Right renal pelvis (tissue), 4 donors: Measurements from ENCODE around the gene REP15. TPM values are rescaled to one million over a fixed set of nuclear protein-coding genes. Genes with fewer than 3 reads are reported as not detected.
A peak's percentile ranks its signal among the peaks of the same experiment; 100 is the strongest.
"Not testable (repeated sequence)": the region's sequence is repeated elsewhere in the genome, so short reads cannot be mapped to it uniquely, and the experiment has no call there.

ENCODE experiments used
- DNase-seq, 4 donors: peaks; one replicate each; pipeline ENCODE4 v3.0.0-alpha.2; 2013; ENCODE audit warnings: low read depth in 4 of 4, low spot score in 3 of 4, missing footprints in 1 of 4
- polyA plus RNA-seq, 4 donors: library from polyadenylated mRNA; unstranded; fragments of 120-200 nt; gene quantifications; one replicate each; pipeline ENCODE4 v1.2.1, GENCODE V29; 2013; ENCODE audit not compliant: insufficient read length in 4 of 4

The REP15 gene
- 1 to 10 TPM; 1.7 to 4.3 (median 2.3) TPM for polyA plus RNA-seq

- no peak for DNase-seq
Measured at GRCh38 chr12:27696293-27696652, at the start of gene REP15. TSS of gene REP15 (plus strand) at chr12:27696447. CDS start at chr12:27696563, 116 bp downstream.

GRCh38 chr12:27650011-27650410 is 46.2 kb upstream of the REP15 start:
- no peak for DNase-seq

DNA sequence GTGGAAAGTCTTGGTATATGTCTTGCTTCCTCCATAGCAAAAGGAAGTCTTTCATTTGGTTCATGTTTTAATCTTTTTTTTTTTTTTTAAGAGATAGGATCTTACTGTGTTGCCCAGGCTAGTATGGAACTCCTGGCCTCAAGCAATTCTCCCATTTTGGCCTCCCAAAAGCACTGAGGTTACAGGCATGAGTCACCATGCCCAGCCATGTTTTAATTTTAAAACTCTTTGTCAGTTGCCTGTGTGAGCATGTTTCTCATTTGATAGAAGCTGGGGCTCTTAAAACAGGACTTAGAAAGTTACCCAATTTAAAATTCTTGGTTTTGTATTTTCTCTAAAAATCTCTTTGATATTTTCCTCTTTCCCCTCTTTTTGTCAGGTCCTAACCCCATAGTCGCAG is 45.0 kb upstream of the REP15 start:
- DNase-seq: no peak

- DNase-seq: peak; percentile 65 to 77 (median 70)
Measured at GRCh38 chr12:27652174-27652763, 44.0 kb upstream of the REP15 start.

- no peak for DNase-seq
Measured at GRCh38 chr12:27653661-27654060, 42.6 kb upstream of the REP15 start.

- not testable (repeated sequence) for DNase-seq
Measured at GRCh38 chr12:27655476-27655875, 40.8 kb upstream of the REP15 start.

DNA sequence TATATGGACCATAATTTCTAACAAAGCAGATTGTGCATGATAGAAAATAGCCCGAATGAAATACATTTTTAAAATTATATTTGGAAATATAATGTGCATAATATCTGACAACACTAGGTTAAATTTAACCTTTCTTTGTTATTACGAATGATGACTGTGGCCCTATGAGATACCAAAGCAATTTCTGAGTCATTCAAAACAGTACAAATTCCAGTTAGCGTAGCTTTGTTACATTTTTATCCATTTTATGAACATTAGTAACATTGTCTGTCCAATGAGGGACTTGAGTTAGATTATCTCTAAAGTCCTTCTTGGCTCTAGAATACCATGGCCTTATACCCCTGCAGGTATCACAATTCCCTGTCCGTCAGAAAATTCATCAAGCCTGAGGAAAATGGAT is 39.0 kb upstream of the REP15 start:
- no peak for DNase-seq

DNA sequence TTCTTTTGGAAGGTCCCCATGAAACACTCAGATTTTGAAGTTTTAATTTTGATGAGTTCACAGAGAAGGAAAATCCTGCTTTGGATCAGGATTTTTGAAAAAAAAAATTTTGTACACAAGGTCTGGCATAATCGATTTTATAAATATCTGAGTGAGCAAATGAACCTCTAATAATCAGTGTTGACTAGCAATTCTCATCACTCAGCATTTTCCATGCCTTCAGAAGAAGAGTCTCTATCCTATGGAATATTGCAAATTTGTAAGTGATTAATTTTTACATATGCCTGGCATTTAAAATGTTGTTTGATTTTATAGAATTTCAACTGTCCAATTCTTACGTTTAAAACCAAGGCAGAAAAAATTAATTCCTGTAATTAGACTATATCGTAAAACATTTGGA is 30.5 kb upstream of the REP15 start:
- no peak for DNase-seq

GRCh38 chr12:27666510-27666909 is 29.7 kb upstream of the REP15 start:
- DNase-seq: no peak

GRCh38 chr12:27667540-27667939 is 28.7 kb upstream of the REP15 start:
- DNase-seq: no peak

DNA sequence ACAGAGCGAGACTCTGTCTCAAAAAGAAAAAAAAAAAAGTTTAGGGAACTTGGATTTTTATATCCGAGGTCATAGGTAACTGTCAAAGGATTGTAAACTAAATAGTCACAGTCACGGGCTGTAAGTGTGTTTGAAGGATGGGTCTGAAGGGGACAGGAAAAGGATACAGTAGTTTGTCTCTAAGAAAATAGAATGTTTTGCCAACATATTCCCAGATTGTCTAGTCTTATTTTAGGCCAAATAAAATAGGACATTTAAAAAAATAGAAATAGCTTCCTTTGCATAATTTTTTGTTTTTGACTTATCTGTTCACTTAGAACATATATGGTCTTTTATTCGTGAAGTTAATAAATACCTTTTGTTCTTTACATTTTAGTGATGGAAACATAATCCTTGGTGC is 24.2 kb upstream of the REP15 start:
- no peak for DNase-seq

DNA sequence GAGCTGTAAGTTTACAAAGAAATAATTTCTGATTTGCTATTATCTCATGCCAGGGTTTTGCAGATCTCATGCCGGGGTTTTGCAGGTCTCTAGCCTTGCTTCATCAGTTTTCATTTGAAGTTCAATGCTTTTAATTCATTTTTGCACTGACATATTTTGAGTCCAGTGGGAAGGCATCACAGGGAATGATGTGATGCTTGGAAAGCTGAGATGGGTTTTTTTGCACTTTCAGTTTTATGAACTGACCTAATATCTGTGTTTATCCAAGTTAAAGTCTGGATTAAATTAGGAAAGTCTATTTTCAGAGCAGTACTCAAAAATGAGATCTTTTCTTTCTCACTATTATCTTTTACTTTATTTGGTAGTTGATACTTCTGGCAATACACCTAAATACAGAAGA is 23.6 kb upstream of the REP15 start:
- no peak for DNase-seq

DNA sequence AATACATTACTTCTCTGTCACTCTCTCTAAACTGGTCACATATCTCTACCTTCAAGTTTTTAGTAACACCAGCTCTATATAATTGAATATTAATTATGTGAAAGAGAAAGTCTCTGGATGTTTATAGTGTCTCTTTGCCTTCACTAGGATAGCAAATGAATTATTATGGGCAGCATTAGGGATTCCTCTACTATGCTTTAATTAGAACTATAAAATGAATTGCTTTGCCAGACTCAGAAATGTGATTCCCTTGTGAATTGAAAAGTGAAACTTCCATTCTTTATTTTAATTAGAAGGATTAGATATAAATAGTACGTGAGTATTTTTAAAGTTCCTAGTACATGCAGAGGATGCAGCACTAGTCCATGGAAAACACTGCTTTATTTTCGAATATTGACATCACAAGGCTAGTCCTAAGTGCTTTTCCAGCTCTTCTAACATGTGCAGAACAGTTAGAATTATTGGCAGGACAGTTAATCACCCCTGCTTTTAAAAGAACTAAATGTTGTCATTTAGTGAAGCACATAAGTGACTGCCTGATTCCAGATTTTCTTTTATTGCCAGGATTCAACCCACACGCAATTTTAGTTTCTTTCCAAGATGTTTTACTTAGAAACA is 23.0 kb upstream of the REP15 start:
- no peak for DNase-seq

- DNase-seq: no peak
Measured at GRCh38 chr12:27674989-27675388, 21.3 kb upstream of the REP15 start.

- DNase-seq: no peak
Measured at GRCh38 chr12:27680619-27681018, 15.6 kb upstream of the REP15 start.

GRCh38 chr12:27682534-27682933 is 13.7 kb upstream of the REP15 start:
- no peak for DNase-seq

DNA sequence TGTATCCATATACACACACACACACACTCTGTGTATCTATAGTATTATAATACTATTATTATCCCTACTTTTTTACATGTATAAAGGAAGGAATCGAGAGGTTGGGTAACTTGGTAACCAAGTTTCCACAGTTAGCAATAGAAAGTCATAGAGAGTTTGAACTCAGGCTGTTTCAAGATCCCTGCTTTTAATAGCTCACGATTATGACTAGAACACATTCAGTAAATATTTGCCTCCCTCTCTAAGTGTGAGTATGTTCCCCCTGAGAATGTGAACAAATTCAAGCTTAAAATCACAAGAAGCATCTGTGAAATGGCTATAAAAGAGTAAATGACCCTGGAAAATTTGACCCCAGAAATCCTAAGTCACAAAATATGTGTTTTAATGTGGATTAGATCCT is 11.0 kb upstream of the REP15 start:
- DNase-seq: no peak

GRCh38 chr12:27686147-27686546 is 10.1 kb upstream of the REP15 start:
- no peak for DNase-seq

- DNase-seq: no peak
Measured at GRCh38 chr12:27688671-27689070, 7.6 kb upstream of the REP15 start.

- DNase-seq: no peak
Measured at GRCh38 chr12:27689558-27690180, 6.6 kb upstream of the REP15 start.

- DNase-seq: no peak
Measured at GRCh38 chr12:27693403-27693802, 2.8 kb upstream of the REP15 start.

GRCh38 chr12:27695556-27696292 is 523 bp upstream of the REP15 start:
- no peak for DNase-seq
